Suprapubic skin (tissue), 4 donors: ENCODE results near the gene HSPBAP1.

Experiments used
- CTCF ChIP-seq, 2 donors: fragments of 200-600 bp in 1 of 2; fragments of 450-650 bp in 1 of 2; sonication (generic) in 1 of 2; IDR thresholded peaks; one replicate each; pipeline ENCODE4 v1.5.1; 2016 to 2019; ENCODE audit warnings: antibody characterized with exemption in 2 of 2, mild to moderate bottlenecking in 1 of 2, moderate library complexity in 1 of 2
- EP300 ChIP-seq: sonication (generic); formaldehyde crosslinking; IDR thresholded peaks from one replicate; pipeline ENCODE4 v1.6.1; 2017; ENCODE audit warnings: antibody characterized with exemption
- POLR2A ChIP-seq, 2 donors: fragments of 450-650 bp; IDR thresholded peaks; one replicate each; pipeline ENCODE4 v1.6.1; 2017; ENCODE audit warnings: antibody characterized with exemption in 2 of 2, mild to moderate bottlenecking in 2 of 2, moderate library complexity in 2 of 2
- POLR2AphosphoS5 ChIP-seq, 3 donors: sonication (generic); formaldehyde crosslinking; IDR thresholded peaks; one replicate each; pipeline ENCODE4 v1.6.1; 2017; ENCODE audit warnings: antibody characterized with exemption in 3 of 3

GRCh38 chr3:122727766-122728165 lies 65.9 kb downstream of the HSPBAP1 start:
- TF ChIP-seq CTCF (IDR thresholded peaks at IDR 0.05), result no peak
- TF ChIP-seq POLR2A (IDR thresholded peaks at IDR 0.05), result no peak
- no peak for TF ChIP-seq POLR2AphosphoS5 (IDR thresholded peaks at IDR 0.05)
- TF ChIP-seq EP300, result no peak
